Measurements from ENCODE around the gene PDIA6.
A peak's percentile ranks its signal among the peaks of the same experiment; 100 is the strongest.

PDIA6 gene, protein sequence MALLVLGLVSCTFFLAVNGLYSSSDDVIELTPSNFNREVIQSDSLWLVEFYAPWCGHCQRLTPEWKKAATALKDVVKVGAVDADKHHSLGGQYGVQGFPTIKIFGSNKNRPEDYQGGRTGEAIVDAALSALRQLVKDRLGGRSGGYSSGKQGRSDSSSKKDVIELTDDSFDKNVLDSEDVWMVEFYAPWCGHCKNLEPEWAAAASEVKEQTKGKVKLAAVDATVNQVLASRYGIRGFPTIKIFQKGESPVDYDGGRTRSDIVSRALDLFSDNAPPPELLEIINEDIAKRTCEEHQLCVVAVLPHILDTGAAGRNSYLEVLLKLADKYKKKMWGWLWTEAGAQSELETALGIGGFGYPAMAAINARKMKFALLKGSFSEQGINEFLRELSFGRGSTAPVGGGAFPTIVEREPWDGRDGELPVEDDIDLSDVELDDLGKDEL

DNA sequence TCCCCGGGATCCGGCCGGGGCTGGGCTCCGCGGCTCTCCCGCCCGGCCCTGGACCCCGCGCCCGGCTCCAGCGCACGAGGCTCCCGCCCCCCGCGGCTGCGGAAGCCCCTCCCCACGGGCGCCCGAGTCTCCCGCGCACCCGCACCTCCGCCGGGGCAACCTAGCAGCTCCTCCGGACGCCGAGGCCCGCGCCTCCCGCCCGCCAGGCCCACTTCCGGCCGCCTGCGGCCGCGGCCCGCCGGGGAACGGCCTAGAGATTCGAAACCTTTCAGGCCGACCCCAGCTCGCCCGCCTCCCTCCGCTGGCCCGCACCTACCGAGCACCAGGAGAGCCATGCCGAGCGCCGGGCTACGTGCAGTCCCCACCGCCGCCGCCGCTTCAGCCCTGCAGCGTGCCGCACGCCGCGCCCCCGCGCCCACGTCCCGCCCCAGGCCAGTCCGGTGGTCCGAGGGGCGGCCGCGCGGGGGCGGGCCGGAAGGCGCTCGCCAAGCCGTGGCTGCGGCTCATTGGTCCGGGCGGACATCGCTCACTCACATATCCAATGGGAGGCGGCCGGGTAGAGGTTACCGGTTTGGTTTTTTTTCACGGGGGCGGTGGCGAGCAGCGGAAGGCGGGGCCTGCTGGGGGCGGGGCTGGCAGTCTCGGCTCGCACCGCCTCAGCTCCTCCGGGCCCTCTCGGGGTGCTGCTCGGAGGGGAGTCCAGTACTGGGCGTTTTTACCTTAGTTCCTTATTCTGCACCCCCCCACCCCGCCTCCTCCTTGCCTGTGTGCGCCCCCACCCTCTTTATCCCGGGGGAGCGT lies at the start of gene PDIA6:
Gene PDIA6 (minus strand): TSS at position 424 of the 801 bp plus-strand sequence. CDS start 89 bp downstream, at position 335.
- peak; percentile 93 for DNase-seq

DNA sequence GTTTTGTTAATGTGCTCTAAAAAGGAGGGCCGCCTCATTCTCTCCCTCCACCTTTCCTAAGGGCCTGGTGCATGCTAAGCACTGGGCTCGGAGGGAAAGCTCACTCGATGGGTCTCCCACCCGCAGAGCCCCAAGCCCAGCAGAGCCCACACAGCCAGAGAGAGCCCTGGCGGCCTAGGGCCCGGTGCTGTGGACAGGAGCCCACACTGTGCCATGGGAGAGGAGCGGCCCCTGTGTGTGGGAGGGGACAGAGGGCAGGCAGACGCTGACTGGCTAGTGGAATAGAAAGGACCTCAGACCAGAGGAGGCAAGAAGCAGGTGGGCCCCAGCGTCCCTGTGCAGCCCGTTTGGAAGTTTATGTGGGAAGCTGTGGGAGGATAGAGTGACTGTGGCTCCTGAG lies 49.7 kb upstream of the PDIA6 start:
- no peak for DNase-seq

DNA sequence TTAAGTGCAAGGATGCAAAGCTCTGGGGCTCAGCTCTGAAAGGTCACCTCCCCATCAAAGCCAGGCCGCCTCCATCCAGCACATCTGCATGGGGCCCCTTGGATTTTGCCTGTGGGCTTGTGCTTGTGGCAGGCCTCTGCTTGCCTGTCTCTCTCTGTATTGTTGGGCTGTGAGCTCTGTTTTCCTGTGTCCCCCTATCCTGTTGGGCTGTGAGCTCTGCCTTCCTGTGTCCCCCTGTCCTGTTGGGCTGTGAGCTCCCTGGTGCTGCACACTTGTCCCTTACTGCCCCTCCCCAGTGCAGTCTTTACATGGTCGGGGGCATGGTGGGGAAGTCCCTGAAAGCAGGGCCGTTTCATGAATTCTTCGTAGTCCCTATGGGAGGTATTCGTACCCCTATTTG lies 49.2 kb upstream of the PDIA6 start:
- DNase-seq = no peak

DNA sequence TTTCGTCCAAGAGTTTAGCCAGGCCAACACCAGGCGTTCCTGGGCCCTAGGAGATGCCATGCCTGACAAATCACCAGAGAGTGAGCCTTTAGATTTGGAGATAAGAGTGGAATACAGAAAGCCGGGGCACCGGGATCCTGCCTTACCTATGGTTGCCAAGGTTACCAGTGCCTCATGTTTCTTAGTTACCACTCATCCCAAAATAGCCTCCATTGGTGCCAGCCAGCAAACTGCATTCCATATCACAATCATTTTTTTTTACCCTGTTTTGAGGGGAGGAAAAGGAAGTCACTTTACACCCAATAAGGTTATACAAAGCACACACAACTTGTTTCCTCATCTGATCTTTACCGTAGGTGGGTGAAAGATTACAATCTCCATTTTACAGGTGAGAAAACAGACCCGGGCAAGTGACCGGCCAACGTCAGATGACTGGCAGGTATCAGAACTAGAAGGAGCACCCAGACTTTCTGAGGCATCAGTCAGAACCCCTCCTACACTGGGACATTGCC lies 48.3 kb upstream of the PDIA6 start:
- DNase-seq = no peak

DNA sequence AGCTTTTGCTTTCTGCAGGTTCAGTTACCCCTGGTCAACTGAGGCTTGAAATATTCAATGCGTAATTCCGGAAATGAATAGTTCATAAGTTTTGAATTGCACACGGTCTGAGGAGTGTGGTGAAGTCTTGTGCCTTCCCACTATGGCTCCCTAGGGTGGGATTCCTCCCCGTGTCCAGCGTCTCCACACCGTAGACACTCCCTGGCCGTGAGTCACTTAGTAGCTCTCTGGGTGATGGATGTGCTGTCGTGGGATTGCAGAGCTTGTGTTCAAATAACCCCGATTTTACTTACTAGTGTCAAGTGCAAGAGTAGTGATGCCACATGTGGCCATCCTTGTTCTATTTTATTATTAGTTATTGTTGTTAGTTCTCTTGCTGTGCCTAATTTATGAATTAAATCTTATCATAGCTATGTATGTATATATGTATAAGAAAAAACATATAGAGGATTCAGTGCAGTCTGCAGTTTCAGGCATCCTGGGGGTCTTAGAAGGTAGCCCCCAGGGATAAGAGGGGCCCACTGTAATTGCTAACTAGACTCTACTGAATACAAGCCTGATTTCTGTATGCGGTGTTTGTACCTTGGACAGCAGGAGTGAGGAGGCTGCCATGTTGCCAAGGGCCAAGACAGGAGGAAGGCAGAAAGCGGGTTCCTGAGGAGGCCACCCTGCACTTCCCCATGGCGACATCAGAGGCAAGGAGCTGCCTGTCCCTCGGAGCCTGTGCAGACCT lies 47.7 kb upstream of the PDIA6 start:
- DNase-seq = no peak

DNA sequence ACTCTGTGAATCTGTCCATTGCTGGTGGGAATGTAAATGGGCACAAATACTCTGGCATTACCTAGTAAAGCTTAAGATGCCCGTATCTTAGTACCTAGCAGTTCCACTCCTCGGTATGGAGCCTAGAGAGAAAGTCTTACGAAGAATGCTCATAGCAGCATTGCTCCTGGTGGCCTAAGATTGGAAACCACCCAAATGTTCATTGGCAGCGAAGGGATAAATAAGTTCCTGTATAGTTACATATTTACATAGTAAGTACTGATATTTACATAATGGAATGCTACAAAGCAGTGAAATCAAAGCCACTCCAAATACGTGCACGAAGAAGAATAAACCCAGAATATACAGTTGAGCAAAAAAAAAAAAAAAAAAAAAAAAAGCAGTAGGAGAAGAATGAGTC lies 46.7 kb upstream of the PDIA6 start:
- no peak for DNase-seq

DNA sequence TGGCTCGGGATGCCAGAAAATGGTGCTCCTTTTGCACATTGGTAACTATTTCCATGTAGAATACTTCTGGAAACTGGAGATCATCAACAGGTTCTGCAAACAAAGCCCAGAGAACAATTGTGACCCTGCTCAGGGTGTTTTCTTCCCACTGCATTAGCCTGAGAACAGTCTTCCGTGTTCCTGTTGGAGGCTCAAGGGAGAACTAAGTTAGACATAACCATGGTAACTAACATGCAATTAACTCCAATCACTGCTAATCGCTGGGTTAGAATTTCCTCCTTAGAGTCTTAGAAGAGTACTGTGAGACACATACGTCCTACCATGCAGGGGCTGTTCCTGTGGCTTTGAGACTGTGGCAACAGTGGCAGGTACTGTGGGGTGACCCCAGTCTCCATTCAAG lies 36.0 kb upstream of the PDIA6 start:
- no peak for DNase-seq

DNA sequence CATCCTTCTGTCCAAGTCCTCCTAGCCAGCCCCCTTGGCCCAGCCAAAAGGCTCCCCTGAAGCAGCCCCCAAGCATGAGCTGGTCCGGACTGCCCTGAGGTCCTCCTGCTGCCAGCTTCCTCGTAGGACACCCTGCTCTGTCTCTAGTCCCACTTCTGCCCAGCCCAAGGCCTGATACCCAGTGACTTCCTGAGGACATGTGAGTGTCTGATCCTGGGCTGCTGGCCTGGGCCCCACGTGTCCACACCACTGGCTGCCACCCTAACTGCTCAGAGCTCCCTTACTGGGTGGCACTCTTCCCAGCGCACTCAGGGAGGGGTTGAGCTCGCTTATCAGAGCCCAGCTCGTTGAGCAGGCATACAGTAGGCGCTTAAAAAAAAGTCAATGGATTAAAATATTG lies 34.4 kb upstream of the PDIA6 start:
- DNase-seq = no peak

DNA sequence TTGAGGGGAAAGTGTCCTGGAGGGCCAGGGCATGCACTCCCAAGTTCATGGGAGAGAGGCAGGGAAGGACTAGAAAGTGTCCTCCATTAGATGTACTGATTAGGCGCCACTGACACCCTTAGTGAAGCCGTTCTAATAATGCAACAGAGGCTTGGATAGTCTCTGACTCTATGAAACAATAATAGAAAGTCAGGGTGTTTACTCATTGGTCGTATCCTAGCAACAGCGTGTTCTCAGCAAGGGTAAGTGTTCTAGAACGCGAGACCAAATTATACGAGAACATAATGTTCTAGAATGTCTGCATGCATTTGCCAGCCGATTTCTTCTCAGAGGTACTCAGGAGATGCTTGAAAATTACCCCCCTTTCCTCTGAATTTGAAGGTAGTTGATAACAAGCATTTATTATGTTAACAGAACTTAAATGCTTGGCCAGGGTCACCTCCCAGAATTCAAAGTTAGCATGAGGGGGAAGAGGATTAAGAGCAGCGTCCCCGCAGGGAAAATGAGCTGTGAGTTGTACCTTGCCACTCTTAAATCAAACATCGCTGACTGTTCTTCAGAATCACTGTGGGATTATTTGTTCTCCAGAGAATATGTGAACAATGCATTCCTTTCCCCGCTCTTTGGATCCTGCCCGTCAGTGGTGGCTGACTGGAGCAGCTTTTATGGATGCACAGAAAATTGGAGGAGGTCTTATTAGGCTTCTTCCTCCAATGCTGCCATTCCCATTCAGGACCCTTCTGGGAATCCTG lies 33.7 kb upstream of the PDIA6 start:
- no peak for DNase-seq

DNA sequence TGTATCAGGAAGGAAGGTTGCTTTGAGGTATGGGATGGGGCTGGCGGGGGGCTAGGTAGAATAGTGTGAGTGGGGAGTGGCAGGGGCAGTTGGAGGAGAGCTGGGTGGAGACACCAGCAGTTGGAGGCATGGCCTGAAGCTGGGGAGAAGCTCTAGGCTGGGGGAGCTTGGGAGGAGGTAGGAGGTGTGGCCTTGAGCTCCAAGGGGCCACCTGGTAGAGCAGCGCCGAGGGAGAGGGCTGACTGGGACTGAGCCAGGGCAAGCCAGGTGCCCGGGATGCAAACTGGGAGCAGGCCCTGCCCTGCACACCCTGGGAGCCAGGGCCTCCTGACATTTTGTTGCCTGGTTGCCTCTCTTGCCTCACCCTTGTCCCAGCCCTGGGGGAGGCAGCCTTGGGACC lies 33.1 kb upstream of the PDIA6 start:
- no peak for DNase-seq

DNA sequence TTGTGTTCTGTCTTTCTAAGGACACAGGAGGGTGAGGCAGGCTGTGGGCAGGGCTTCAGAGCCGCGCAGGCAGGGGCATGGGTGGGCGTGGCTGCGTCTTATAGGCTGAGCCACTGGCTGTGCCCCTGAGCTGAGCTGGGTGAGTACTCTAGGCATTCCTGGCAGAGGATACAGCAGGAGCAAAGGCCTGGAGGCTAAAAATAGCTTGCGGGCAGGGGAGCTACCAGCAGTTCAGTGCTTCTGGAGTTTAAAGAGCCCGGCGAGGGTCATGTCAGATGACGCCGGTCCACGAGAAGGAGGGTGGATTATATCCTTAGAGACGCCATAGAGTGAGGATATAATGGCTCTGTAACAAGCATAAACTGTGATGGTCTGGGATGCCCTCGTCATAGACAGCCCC lies 31.5 kb upstream of the PDIA6 start:
- DNase-seq = peak; percentile 79

DNA sequence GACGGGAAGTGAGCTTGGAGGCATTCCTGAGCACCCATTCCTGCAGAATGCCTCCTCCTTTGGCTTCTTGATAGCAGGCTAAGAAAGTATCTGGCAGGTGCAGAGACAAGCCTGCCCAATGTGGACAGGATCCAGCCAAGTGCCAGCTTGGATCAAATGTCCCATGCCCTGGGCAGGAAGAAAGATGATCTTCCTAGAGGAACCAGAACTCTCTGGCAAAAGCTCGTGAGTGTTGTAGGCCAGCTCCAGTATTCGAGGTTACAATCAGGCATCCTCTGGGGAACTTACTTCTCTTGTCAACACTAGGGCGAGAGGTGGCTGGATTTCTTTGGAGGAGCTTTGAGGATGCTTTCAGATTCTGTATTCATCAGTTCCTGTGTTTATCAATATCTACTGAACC lies 29.9 kb upstream of the PDIA6 start:
- DNase-seq = no peak

DNA sequence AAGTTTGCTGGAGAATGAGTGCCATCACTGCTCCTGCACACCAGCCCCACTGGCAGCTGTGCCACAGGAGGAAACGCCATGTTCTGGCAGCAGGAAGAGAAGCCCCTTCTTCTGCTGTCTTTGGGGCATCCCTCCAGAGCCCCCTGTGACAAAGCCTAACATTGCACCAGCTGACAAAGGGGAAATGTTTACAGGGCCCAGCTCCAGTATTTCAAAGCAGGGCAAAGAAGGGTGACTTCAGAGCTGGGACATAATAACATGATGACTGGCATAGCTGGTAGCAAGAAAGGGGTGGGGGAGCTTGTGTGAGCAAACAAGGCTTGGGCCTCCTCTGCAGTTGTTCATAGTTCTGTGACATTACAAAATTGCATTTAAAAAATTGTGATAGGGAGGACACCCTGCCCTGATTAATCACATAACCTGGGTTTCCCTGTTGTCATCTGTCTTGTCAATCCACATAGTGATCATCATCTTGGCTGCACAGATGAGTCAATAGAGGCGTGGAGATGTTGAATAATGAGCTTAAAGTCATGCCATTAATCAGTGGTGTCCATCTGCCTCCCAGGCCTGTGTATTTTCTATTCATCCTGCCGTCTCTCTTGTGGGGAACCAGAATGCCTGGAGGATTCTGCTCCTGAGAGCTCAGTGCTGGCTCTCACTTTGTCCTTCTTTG lies 29.1 kb upstream of the PDIA6 start:
- DNase-seq = no peak

DNA sequence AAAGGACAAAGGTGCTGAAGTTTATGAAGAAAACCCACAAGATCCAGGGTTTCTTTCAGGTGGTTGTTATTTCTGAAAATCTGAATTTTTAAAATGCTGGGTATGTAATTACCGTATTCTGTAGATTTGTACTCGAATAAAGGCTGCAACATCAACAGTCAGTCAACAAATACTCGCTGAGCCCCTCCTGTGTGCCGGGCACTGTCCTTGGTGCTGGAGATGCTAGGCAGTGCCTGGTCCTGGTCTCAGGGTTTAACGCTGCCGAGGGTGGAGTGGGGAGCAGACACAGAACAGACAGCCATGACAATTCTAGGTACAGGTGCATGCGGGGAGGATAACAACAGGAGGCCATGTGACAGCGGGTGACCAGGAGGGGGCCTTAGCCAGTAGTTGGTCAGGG lies 27.2 kb upstream of the PDIA6 start:
- no peak for DNase-seq

DNA sequence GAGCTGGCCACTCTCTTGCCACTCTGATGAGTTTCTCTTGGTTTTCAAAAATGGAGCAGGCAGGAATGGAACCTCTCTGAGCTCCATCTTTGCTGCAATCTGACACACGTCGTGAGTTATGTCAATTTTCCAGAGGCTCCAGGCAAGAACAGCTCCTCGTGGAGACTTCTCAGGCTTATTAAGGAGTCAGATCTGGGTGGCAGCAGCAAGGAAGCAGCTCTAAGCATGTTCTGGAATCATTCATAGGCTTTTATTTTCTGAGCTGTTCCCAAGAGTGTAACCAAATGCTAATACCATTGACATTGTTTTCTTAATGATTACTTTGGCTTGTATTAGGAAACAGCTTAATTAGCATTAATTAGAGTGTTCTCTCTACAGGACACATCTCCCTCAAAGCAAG lies 26.1 kb upstream of the PDIA6 start:
- no peak for DNase-seq

DNA sequence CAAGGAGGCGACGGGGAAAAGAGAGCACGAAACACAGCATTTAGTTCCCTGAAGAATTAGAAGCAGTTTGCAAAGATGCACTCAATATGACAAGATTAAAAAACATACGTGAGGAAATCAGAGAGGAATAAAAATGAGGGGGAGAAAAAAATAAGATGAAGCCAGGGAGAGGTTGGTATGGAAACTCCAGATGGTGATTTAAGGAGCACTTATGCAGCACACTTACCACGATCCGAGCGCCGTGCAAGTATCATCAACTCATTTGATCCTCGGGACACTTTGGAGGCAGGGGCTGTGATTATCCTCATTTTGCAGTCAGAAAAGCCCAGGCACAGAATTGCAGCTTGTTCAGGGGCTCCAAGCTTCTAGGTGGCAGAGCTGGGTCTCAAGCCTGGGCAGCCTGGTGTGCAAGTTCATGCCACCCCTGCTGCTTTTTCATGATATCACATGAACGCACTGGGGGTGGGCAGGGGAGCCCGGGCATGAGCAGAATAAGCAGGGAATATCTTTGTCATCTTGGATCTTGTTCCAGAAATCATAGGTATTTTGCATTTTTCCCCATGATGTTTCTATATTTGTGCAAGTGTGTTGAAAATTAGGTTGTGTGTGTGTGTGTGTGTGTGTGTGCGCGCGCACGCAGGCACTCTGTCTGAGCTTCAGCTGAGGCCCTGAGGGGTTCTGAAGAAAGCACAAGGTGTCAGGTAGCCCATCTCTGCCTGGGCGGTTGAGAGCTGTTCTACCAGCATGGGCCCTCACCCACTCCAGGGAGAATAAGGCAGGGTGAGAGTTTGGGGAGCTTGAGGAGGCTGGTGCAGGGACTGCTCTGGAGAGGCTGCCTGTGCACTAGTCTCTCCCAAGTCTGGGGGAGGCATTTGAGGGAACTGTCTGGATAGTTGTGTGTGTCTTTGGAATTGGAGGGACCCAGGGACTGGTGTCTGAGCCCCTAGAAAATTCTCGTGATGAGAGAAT lies 25.0 kb upstream of the PDIA6 start:
- no peak for DNase-seq

DNA sequence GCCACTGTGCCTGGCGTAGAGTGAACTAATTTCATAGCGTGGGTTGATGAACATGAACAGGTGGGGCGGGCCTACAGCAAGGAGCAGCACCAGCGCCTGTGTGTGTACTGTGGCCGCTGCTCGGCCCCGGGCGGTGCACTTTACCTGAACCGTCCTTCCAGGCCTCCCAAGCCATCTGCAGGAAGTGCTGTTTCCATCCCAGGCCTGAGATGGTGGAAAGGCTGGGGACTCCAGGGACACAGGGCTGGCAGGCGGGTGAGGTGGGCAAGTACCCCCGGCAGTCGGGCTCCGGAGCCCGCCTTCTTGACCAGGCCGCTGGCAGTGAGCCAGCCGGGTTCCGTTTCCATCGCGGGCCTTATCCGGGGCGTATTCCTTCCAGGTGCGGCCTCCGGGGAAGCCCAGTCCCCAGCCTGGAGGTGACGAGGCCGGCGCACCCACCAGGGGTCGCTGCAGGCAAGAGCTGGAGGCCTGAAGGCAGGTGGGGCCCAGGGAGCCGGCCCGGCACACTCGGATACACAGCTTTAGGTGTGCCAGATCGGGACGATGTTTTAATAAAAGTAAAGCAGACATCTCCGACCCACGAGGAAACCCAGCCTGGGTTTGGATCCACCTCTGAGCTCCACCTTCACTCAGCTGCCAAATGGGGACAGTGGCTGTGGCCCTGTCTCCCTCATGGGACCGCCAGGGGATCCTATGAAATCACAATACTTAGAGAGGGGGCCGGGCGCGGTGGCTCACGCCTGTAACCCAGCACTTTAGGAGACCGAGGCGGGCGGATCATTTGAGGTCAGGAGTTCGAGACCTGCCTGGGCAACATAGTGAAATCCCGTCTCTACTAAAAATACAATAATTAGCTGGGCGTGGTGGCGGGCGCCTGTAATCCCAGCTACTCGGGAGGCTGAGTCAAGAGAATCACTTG lies 22.7 kb upstream of the PDIA6 start:
- peak; percentile 26 for DNase-seq

DNA sequence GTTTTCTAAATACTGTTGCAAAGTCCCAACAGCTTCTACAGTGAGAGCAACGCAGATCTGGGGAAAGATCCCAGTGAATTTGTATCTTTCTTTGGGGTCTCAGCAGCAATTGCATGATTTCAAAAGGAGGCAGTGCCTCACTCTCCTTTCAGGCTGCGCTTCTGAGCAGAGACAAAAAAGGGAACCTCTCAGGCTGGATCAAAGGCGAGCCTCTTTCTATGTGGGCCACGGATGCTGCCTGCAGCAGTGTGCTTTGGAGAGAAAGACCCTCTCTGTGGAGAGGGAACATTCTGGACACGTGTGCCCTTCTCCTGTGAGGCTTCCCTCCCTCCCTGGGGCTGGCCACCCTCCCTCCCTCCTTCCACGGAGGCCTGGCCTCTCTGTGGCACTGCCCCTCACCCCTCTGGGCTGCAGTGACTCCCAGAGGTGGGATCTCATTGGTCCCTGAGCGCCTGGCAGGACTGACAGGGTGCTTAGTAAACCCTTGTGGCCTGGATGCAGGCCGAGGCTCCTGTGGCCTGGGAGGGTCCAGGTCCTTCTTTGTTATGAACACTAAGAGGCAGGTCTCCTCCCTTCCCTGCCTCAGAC lies 21.6 kb upstream of the PDIA6 start:
- no peak for DNase-seq

DNA sequence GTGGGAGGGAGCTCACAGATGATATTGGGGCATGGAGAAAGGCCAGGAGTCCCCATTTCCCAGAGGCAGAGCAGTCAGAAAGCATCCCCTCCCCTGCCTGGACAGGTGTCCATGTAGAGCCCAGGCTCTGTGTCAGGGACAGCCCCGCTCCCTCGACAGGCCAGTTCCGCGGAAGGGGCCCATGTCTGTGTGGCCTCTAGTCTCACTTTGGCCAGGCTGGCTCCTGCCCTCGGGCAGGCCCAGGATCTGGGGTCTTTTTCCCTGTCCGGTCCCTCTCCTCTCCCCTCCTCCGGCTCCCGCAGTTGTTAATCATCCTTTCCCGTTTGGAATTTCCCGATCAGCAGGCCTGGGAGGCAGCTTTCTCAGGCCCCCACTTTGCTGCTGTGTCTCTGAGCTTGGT lies 20.4 kb upstream of the PDIA6 start:
- no peak for DNase-seq
